ENCODE results near the gene CD2AP.

CD2AP gene

GRCh38 chr6:47648031-47648430 lies 170.4 kb downstream of the CD2AP start:
- TF ChIP-seq CTCF (IDR thresholded peaks at IDR 0.05; ENCODE audit: low read depth, low read length, missing control alignments), result no peak
- DNase-seq (ENCODE audit: low read depth), result no peak
- no peak overlapping the region for H3K4me3 ChIP-seq (ENCODE audit: low read depth, low read length)

GRCh38 chr6:47650553-47651432 lies 173.2 kb downstream of the CD2AP start:
- DNase-seq (ENCODE audit: low read depth), result no peak
- no peak overlapping the region for H3K4me3 ChIP-seq (ENCODE audit: low read depth, low read length)

GRCh38 chr6:47651505-47651944 lies 173.9 kb downstream of the CD2AP start:
- no peak for TF ChIP-seq CTCF (IDR thresholded peaks at IDR 0.05; ENCODE audit: low read depth, low read length, missing control alignments)
- H3K4me3 ChIP-seq (ENCODE audit: low read depth, low read length), result no peak overlapping the region
- no peak for DNase-seq (ENCODE audit: low read depth)

More at GRCh38 chr6:47650553-47651432, 173.2 kb downstream of the CD2AP start:
- TF ChIP-seq CTCF (IDR thresholded peaks at IDR 0.05; ENCODE audit: low read depth, low read length, missing control alignments), result no peak

GRCh38 chr6:47653706-47654105 lies 176.1 kb downstream of the CD2AP start:
- TF ChIP-seq CTCF (IDR thresholded peaks at IDR 0.05; ENCODE audit: low read depth, low read length, missing control alignments), result no peak
- no peak overlapping the region for H3K4me3 ChIP-seq (ENCODE audit: low read depth, low read length)
- no peak for DNase-seq (ENCODE audit: low read depth)

GRCh38 chr6:47654255-47654654 lies 176.7 kb downstream of the CD2AP start:
- DNase-seq (ENCODE audit: low read depth), result no peak
- TF ChIP-seq CTCF (IDR thresholded peaks at IDR 0.05; ENCODE audit: low read depth, low read length, missing control alignments), result no peak
- H3K4me3 ChIP-seq (ENCODE audit: low read depth, low read length), result no peak overlapping the region

GRCh38 chr6:47655719-47656595 lies 178.4 kb downstream of the CD2AP start:
- TF ChIP-seq CTCF (IDR thresholded peaks at IDR 0.05; ENCODE audit: low read depth, low read length, missing control alignments), result no peak
- DNase-seq (ENCODE audit: low read depth), result no peak

More at GRCh38 chr6:47655719-47656595, 178.4 kb downstream of the CD2AP start:
- no peak overlapping the region for H3K4me3 ChIP-seq (ENCODE audit: low read depth, low read length)

All from GM12864 (cell line).